ENCODE measurements around the gene IL20.

DNA sequence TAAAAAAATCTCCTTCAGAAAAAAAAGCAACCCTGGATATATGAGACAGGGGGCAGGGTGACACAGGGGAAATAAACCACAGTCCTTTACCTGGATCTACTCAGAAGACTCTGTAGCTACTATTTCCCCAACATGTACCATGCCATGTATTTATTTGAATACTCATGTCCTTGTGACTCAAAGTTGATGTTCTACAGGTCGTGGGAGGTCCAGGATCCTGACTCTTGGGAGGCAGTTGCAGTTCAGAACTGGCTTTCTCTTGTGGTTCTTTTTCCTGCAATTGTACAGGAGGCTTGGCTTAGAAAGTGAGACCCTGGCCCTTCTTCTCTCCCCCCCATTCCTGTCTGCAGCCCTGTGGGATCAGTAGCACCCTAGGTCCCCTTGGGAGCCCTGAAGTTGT is 26.0 kb downstream of the IL20 start:
- TF ChIP-seq, protein P1, sequence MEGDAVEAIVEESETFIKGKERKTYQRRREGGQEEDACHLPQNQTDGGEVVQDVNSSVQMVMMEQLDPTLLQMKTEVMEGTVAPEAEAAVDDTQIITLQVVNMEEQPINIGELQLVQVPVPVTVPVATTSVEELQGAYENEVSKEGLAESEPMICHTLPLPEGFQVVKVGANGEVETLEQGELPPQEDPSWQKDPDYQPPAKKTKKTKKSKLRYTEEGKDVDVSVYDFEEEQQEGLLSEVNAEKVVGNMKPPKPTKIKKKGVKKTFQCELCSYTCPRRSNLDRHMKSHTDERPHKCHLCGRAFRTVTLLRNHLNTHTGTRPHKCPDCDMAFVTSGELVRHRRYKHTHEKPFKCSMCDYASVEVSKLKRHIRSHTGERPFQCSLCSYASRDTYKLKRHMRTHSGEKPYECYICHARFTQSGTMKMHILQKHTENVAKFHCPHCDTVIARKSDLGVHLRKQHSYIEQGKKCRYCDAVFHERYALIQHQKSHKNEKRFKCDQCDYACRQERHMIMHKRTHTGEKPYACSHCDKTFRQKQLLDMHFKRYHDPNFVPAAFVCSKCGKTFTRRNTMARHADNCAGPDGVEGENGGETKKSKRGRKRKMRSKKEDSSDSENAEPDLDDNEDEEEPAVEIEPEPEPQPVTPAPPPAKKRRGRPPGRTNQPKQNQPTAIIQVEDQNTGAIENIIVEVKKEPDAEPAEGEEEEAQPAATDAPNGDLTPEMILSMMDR (IDR thresholded peaks at IDR 0.05): no peak
- no peak for TF ChIP-seq POLR2A (IDR thresholded peaks at IDR 0.05)
